ENCODE measurements around the gene FOXP1. TPM values are rescaled to one million over a fixed set of nuclear protein-coding genes. Genes with fewer than 3 reads are reported as not detected.
A peak's percentile ranks its signal among the peaks of the same experiment; 100 is the strongest.

FOXP1 gene
- total RNA-seq, 4 donors from 2014 or later, result 13.2 to 46.6 (median 29.2) TPM

DNA sequence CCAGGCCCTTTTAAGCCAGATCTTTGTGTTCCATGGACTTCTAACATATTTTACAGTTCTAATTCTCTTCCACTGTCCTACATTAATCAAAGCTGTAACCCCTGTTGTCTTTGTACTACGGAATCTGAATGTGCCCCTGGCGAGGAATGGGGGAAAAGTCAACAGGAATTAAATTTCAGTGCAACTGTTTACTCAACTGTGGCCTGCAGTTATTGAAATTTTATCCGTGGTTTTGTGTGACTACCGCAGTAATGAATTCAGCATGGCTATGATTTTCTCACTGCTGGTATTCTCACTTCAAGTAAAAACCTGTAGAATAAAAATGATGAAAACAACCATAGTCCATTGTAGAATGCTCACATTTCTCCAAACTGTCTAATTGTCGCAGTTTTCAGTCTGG is 388.0 kb downstream of the FOXP1 start:
- Histone ChIP-seq H3K27me3 (no peaks in the 10 kb centered on the region), H3K4me1 (peaks cover 6 to 24% of the 10 kb centered on the region in 2 donors), H3K9me3 (no peaks in the 10 kb centered on the region), H3K4me3 (no peak overlapping the region), H3K36me3 (no peaks in the 10 kb centered on the region), H3K27ac (peak overlapping the region in 2 of 4 donors; percentile 4 to 43)
- intact Hi-C loops (cut with DNase I; ENCODE audit: low total_unique reads) (no loop called here), in situ Hi-C loops (cut with MboI; ENCODE audit: low sequenced_read_pairs in 4 of 4) (no loop called here)
- TF ChIP-seq, protein P1, sequence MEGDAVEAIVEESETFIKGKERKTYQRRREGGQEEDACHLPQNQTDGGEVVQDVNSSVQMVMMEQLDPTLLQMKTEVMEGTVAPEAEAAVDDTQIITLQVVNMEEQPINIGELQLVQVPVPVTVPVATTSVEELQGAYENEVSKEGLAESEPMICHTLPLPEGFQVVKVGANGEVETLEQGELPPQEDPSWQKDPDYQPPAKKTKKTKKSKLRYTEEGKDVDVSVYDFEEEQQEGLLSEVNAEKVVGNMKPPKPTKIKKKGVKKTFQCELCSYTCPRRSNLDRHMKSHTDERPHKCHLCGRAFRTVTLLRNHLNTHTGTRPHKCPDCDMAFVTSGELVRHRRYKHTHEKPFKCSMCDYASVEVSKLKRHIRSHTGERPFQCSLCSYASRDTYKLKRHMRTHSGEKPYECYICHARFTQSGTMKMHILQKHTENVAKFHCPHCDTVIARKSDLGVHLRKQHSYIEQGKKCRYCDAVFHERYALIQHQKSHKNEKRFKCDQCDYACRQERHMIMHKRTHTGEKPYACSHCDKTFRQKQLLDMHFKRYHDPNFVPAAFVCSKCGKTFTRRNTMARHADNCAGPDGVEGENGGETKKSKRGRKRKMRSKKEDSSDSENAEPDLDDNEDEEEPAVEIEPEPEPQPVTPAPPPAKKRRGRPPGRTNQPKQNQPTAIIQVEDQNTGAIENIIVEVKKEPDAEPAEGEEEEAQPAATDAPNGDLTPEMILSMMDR (IDR thresholded peaks at IDR 0.05 in 4 of 5, conservative IDR thresholded peaks at IDR 0.05 in 1 of 5), result no peak
- TF ChIP-seq POLR2A (IDR thresholded peaks at IDR 0.05), result no peak
- DNase-seq (no peak), ATAC-seq (peak; percentile 52 to 75)

DNA sequence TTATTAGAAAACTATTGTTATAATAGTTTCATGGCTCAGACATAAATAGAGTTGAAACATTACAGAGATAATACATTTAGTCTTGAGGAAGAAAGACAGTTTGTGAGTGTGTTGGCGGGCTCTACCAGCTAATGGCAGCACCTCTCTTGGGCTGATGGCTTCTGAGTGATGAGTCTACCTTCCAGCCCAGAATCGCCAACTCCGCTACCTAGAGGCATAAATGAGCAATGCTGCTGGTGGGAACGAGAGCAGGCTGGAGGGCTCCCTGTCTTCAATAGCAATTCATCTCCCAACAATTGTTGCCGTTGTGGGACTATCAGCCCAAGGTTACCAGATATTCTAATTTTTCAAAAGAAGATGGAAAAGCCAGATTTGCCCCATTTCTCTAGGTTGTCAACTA is 388.7 kb downstream of the FOXP1 start:
- DNase-seq (no peak), ATAC-seq (no peak)
- Histone ChIP-seq H3K9me3 (no peaks in the 10 kb centered on the region), H3K36me3 (no peaks in the 10 kb centered on the region), H3K4me1 (peaks cover 6 to 24% of the 10 kb centered on the region in 2 donors), H3K4me3 (no peak overlapping the region), H3K27ac (no peak overlapping the region), H3K27me3 (no peaks in the 10 kb centered on the region)
- TF ChIP-seq, protein P1 (IDR thresholded peaks at IDR 0.05 in 4 of 5, conservative IDR thresholded peaks at IDR 0.05 in 1 of 5), result no peak
- TF ChIP-seq POLR2A (IDR thresholded peaks at IDR 0.05), result no peak
- intact Hi-C loops (cut with DNase I; ENCODE audit: low total_unique reads), result no loop called here
- in situ Hi-C loops (cut with MboI; ENCODE audit: low sequenced_read_pairs in 4 of 4), result no loop called here

DNA sequence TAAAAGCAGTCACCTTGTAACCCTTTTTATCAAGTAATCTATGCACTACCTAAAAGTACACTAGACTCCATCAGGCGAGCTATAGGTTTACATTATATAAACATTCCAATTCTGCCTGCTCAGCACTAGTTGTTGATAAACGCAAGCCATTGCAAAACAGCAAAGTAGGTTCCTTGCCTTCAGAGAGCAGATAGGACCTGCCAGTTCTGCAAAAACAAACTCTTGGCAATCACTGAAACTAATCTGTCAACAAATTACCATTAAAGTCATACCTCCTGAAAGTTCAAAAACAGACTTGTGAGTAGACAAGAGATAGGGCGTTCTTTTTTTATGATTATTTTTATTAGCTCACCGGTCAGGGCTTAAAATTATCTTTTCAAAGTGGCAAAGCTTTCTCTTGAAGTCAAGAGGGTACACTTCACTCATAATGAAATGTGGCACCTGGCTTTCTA is 392.5 kb downstream of the FOXP1 start:
- in situ Hi-C loops (cut with MboI; ENCODE audit: low sequenced_read_pairs in 4 of 4), result no loop called here
- peaks cover 6 to 18% of the 10 kb centered on the region in 2 donors for H3K4me1 ChIP-seq
- no peaks in the 10 kb centered on the region for H3K36me3 ChIP-seq
- intact Hi-C loops (cut with DNase I; ENCODE audit: low total_unique reads), result no loop called here
- DNase-seq (no peak), ATAC-seq (no peak)
- H3K9me3 ChIP-seq, result no peaks in the 10 kb centered on the region
- no peaks in the 10 kb centered on the region for H3K27me3 ChIP-seq
- no peak overlapping the region for H3K27ac ChIP-seq
- H3K4me3 ChIP-seq, result no peak overlapping the region
- TF ChIP-seq, protein P1 (IDR thresholded peaks at IDR 0.05 in 4 of 5, conservative IDR thresholded peaks at IDR 0.05 in 1 of 5), result no peak
- no peak for TF ChIP-seq POLR2A (IDR thresholded peaks at IDR 0.05)

DNA sequence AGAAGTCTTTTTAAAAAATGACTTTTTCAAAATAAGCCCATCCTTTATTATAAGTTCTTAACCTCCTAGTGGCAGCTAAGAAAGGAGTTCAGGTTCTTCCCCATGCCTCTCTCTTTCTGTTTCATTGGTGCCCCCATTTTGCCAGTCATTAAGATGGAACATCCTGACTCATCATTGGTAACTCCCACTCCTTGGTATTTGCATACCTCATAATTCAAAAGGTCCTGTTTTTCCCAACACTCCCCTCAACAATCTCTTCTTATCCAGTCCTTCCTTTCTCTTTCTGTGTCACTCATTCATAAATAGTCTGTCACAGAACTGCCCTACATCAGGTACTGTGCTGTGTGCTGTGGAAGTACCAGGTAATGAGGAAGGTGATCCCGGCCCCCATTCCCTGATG is 394.0 kb downstream of the FOXP1 start:
- no peaks in the 10 kb centered on the region for H3K36me3 ChIP-seq
- H3K4me3 ChIP-seq, result no peak overlapping the region
- in situ Hi-C loops (cut with MboI; ENCODE audit: low sequenced_read_pairs in 4 of 4) (no loop called here), intact Hi-C loops (cut with DNase I; ENCODE audit: low total_unique reads) (no loop called here)
- ATAC-seq (no peak), DNase-seq (no peak)
- no peaks in the 10 kb centered on the region for H3K27me3 ChIP-seq
- no peak overlapping the region for H3K27ac ChIP-seq
- peaks cover 0 to 9% of the 10 kb centered on the region in 2 donors for H3K4me1 ChIP-seq
- no peaks in the 10 kb centered on the region for H3K9me3 ChIP-seq
- TF ChIP-seq, protein P1 (IDR thresholded peaks at IDR 0.05 in 4 of 5, conservative IDR thresholded peaks at IDR 0.05 in 1 of 5), result no peak
- TF ChIP-seq POLR2A (IDR thresholded peaks at IDR 0.05), result no peak

DNA sequence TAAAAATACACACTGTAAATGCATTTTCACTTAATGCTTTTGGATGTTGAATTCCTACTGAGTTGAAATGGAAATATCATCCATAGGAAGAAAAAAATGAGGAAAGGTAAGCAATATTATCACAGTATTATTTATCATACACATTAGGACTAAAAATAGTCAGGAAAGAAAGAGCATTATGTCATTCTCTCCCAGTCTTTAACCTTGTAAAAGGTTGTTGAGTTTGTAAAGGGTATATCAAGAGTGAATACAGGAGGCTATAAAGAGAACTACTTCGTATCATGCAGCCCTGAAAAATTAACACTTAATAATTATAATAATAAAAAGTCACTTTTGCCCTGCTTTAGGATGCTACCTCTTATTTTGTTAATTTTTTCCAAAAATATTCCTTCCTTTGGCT is 395.8 kb downstream of the FOXP1 start:
- in situ Hi-C loops (cut with MboI; ENCODE audit: low sequenced_read_pairs in 4 of 4) (no loop called here), intact Hi-C loops (cut with DNase I; ENCODE audit: low total_unique reads) (no loop called here)
- no peak overlapping the region for H3K4me3 ChIP-seq
- TF ChIP-seq, protein P1 (IDR thresholded peaks at IDR 0.05 in 4 of 5, conservative IDR thresholded peaks at IDR 0.05 in 1 of 5), result no peak
- no peak for TF ChIP-seq POLR2A (IDR thresholded peaks at IDR 0.05)
- ATAC-seq (no peak), DNase-seq (no peak)
- H3K9me3 ChIP-seq, result no peaks in the 10 kb centered on the region
- H3K27ac ChIP-seq, result no peak overlapping the region
- H3K36me3 ChIP-seq, result no peaks in the 10 kb centered on the region
- H3K27me3 ChIP-seq, result no peaks in the 10 kb centered on the region
- H3K4me1 ChIP-seq, result peaks cover 0 to 9% of the 10 kb centered on the region in 2 donors
